ENCODE measurements around the gene SPP2.

The SPP2 gene

DNA sequence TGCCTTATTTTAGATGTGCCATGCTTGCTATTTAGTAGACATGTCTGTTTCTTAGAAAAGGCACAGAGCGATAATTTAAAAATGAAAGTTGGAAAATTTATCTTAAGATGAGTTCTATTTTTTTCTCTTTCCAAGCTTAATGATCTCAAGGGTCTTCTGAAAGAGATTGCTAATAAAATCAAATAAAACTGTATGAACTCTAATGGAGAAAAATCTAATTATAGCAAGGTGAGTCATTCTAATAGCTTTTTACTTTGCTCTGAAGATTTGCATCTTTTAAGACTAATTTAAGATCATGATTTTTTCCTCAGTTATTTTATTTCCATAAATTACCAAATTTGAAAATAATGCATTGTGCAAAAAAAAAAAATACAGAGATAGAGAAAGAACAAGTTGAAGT, 36.1 kb upstream of the SPP2 start:
- DNase-seq (ENCODE audit: extremely low read depth, low read depth), result no peak
- TF ChIP-seq CTCF (IDR thresholded peaks at IDR 0.05; ENCODE audit: low read depth, low read length), result no peak

DNA sequence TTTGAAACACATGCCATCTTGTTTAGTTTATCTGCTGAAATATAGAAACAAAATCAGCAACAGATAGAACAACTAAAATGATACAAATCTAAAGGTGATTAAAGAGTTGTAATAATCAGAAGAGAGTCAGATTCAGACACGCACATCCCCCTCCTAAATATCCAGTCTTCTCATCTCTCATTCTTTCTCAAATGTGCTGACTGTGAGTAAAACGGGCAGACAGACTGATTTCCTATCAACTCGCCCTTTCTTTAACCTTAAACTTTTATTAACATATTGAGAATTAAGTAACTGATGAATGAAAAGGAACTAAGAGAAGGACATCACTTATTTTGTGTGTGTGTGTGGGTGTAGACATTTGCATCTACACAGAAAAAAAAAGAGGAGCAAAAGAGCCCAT, 34.6 kb upstream of the SPP2 start:
- DNase-seq (ENCODE audit: extremely low read depth, low read depth), result no peak
- TF ChIP-seq CTCF (IDR thresholded peaks at IDR 0.05; ENCODE audit: low read depth, low read length), result no peak

GRCh38 chr2:234019896-234020295, 30.6 kb upstream of the SPP2 start:
- TF ChIP-seq CTCF (IDR thresholded peaks at IDR 0.05; ENCODE audit: low read depth, low read length), result no peak
- DNase-seq (ENCODE audit: extremely low read depth, low read depth), result no peak

- no peak for DNase-seq (ENCODE audit: extremely low read depth, low read depth)
- no peak for TF ChIP-seq CTCF (IDR thresholded peaks at IDR 0.05; ENCODE audit: low read depth, low read length)
Observed at GRCh38 chr2:234020332-234020731, 30.2 kb upstream of the SPP2 start.

DNA sequence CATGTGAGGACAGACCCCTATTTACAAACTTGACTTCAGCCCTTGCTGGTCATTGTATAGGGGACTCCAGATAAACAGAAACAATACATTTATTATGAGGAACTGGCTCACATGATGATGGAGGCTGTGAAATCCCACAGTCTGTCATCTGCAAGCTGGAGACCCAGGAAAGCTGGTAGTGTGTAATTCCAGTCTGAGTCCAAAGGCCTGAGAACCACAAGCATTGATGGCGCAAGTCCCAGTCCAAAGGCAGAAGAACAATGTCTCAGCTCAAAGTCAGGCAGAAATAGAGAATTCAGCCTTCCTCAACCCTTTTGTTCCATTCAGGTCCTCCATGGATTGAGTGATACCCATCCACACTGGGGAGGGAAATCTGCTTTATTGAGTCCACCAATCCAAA, 28.1 kb upstream of the SPP2 start:
- no peak for DNase-seq (ENCODE audit: extremely low read depth, low read depth)
- TF ChIP-seq CTCF (IDR thresholded peaks at IDR 0.05; ENCODE audit: low read depth, low read length), result no peak

GRCh38 chr2:234024304-234024703, 26.2 kb upstream of the SPP2 start:
- DNase-seq (ENCODE audit: extremely low read depth, low read depth), result no peak
- TF ChIP-seq CTCF (IDR thresholded peaks at IDR 0.05; ENCODE audit: low read depth, low read length), result no peak

GRCh38 chr2:234025466-234025865, 25.0 kb upstream of the SPP2 start:
- DNase-seq (ENCODE audit: extremely low read depth, low read depth), result no peak
- no peak for TF ChIP-seq CTCF (IDR thresholded peaks at IDR 0.05; ENCODE audit: low read depth, low read length)
